ENCODE measurements around the gene IMPG2. TPM values are rescaled to one million over a fixed set of nuclear protein-coding genes. Genes with fewer than 3 reads are reported as not detected.

The IMPG2 gene
- total and polyA plus RNA-seq, 4 donors: 0.04 to 0.54 (median 0.10) TPM

- no peak for TF ChIP-seq CTCF (IDR thresholded peaks at IDR 0.05; ENCODE audit: control extremely low read depth, extremely low read depth)
- no peak for DNase-seq
- whole genome bisulfite sequencing, 2 donors: 80 to 89% methylated on average over 2 of the region's 2 CpGs
- Histone ChIP-seq H3K4me1 (ENCODE audit: control insufficient read depth in 5 of 5, insufficient read depth in 5 of 5, low read length in 5 of 5) (no peaks in the 10 kb centered on the region), H3K27me3 (ENCODE audit: control insufficient read depth in 3 of 3, insufficient read depth in 3 of 3, low read length in 2 of 3) (no peaks in the 10 kb centered on the region), H3K36me3 (ENCODE audit: control insufficient read depth in 4 of 4, insufficient read depth in 4 of 4, low read length in 4 of 4) (peaks cover 0 to 2% (median 0%) of the 10 kb centered on the region in 4 donors), H3K9ac (ENCODE audit: insufficient read depth in 1 of 2, low read length in 2 of 2) (no peak overlapping the region), H3K27ac (ENCODE audit: low read depth in 1 of 2, low read length in 1 of 2) (no peak overlapping the region), H3K9me3 (ENCODE audit: control insufficient read depth in 4 of 4, insufficient read depth in 3 of 4, low read length in 3 of 4) (no peaks in the 10 kb centered on the region), H3K4me3 (no peak overlapping the region)
- no peak for ATAC-seq (ENCODE audit: insufficient read depth, low FRiP score)
These were observed 32.1 kb downstream of the IMPG2 start for GRCh38 chr3:101288294-101288693.

- ATAC-seq (ENCODE audit: insufficient read depth, low FRiP score): no peak
- no peak overlapping the region for H3K9ac ChIP-seq (ENCODE audit: insufficient read depth in 1 of 2, low read length in 2 of 2)
These were observed 35.6 kb downstream of the IMPG2 start for GRCh38 chr3:101284757-101285156.

GRCh38 chr3:101281521-101282030 is 38.8 kb downstream of the IMPG2 start:
- Histone ChIP-seq H3K4me3 (no peak overlapping the region), H3K36me3 (ENCODE audit: control insufficient read depth in 4 of 4, insufficient read depth in 4 of 4, low read length in 4 of 4) (peaks cover 0 to 1% (median 0%) of the 10 kb centered on the region in 4 donors), H3K4me1 (ENCODE audit: control insufficient read depth in 5 of 5, insufficient read depth in 5 of 5, low read length in 5 of 5) (peaks cover 0 to 11% (median 6%) of the 10 kb centered on the region in 5 donors), H3K9me3 (ENCODE audit: control insufficient read depth in 4 of 4, insufficient read depth in 3 of 4, low read length in 3 of 4) (no peaks in the 10 kb centered on the region), H3K27ac (ENCODE audit: low read depth in 1 of 2, low read length in 1 of 2) (no peak overlapping the region), H3K27me3 (ENCODE audit: control insufficient read depth in 3 of 3, insufficient read depth in 3 of 3, low read length in 2 of 3) (no peaks in the 10 kb centered on the region), H3K9ac (ENCODE audit: insufficient read depth in 1 of 2, low read length in 2 of 2) (no peak overlapping the region)
- no peak for ATAC-seq (ENCODE audit: insufficient read depth, low FRiP score)
- 69 to 72% methylated on average over 3 of the region's 3 CpGs for WGBS, 2 donors
- no peak for TF ChIP-seq CTCF (IDR thresholded peaks at IDR 0.05; ENCODE audit: control extremely low read depth, extremely low read depth)
- peak; percentile 87 to 95 (median 91) for DNase-seq

More at GRCh38 chr3:101284757-101285156, 35.6 kb downstream of the IMPG2 start:
- TF ChIP-seq CTCF (IDR thresholded peaks at IDR 0.05; ENCODE audit: control extremely low read depth, extremely low read depth): no peak
- peaks cover 0 to 11% (median 6%) of the 10 kb centered on the region in 5 donors for H3K4me1 ChIP-seq (ENCODE audit: control insufficient read depth in 5 of 5, insufficient read depth in 5 of 5, low read length in 5 of 5)
- H3K4me3 ChIP-seq: no peak overlapping the region
- DNase-seq: no peak
- no peaks in the 10 kb centered on the region for H3K9me3 ChIP-seq (ENCODE audit: control insufficient read depth in 4 of 4, insufficient read depth in 3 of 4, low read length in 3 of 4)
- H3K27me3 ChIP-seq (ENCODE audit: control insufficient read depth in 3 of 3, insufficient read depth in 3 of 3, low read length in 2 of 3): no peaks in the 10 kb centered on the region
- 80 to 81% methylated on average over 1 of the region's 1 CpG for WGBS, 2 donors
- H3K36me3 ChIP-seq (ENCODE audit: control insufficient read depth in 4 of 4, insufficient read depth in 4 of 4, low read length in 4 of 4): peaks cover 0 to 2% (median 0%) of the 10 kb centered on the region in 4 donors
- H3K27ac ChIP-seq (ENCODE audit: low read depth in 1 of 2, low read length in 1 of 2): no peak overlapping the region

All from lung (tissue), 12 donors.